GM11168 (cell line): ENCODE results near the gene PDIA3.
"Not testable (repeated sequence)": the region's sequence is repeated elsewhere in the genome, so short reads cannot be mapped to it uniquely, and the experiment has no call there.

Experiments
- in situ Hi-C: fragments of 300-500 bp; cut with MboI; formaldehyde crosslinking; loops from one replicate; pipeline ENCODE4 v1.12.0; 2022; ENCODE audit warnings: low sequenced_read_pairs; ENCODE audit not compliant: unreplicated experiment

Gene PDIA3

GRCh38 chr15:43808960-43809678, 62.9 kb downstream of the PDIA3 start:
- in situ Hi-C loops = no loop called here

GRCh38 chr15:43815064-43815463, 68.8 kb downstream of the PDIA3 start:
- in situ Hi-C loops = not testable (repeated sequence)

- in situ Hi-C loops = no loop called here
Measured at GRCh38 chr15:43821505-43821904, 75.3 kb downstream of the PDIA3 start.
